ENCODE results near the gene KDM5C.

KDM5C gene

GRCh38 chrX:53249408-53250042 lies 24.5 kb upstream of the KDM5C start:
- DNase-seq, result no peak

- no peak for DNase-seq
Measured at GRCh38 chrX:53247928-53248327, 22.9 kb upstream of the KDM5C start.

GRCh38 chrX:53246231-53246630 lies 21.2 kb upstream of the KDM5C start:
- no peak for DNase-seq

- DNase-seq, result no peak
Measured at GRCh38 chrX:53244610-53245009, 19.6 kb upstream of the KDM5C start.

- no peak for DNase-seq
Measured at GRCh38 chrX:53242310-53242709, 17.3 kb upstream of the KDM5C start.

GRCh38 chrX:53241558-53241957 lies 16.6 kb upstream of the KDM5C start:
- no peak for DNase-seq

GRCh38 chrX:53239474-53239873 lies 14.5 kb upstream of the KDM5C start:
- DNase-seq, result peak; percentile 41

- DNase-seq, result no peak
Measured at GRCh38 chrX:53237056-53237455, 12.0 kb upstream of the KDM5C start.

- no peak for DNase-seq
Measured at GRCh38 chrX:53236025-53236679, 11.1 kb upstream of the KDM5C start.

- no peak for DNase-seq
Measured at GRCh38 chrX:53235566-53235965, 10.6 kb upstream of the KDM5C start.

- DNase-seq, result no peak
Measured at GRCh38 chrX:53234484-53234883, 9.5 kb upstream of the KDM5C start.

GRCh38 chrX:53233536-53233935 lies 8.5 kb upstream of the KDM5C start:
- no peak for DNase-seq

GRCh38 chrX:53230116-53230515 lies 5.1 kb upstream of the KDM5C start:
- DNase-seq, result no peak

- no peak for DNase-seq
Measured at GRCh38 chrX:53227224-53227765, 2.3 kb upstream of the KDM5C start.

GRCh38 chrX:53223955-53224859 lies 800 bp downstream of the KDM5C start:
- no peak for DNase-seq

GRCh38 chrX:53223068-53223693 lies 1.8 kb downstream of the KDM5C start:
- DNase-seq, result no peak

GRCh38 chrX:53211391-53211978 lies 13.5 kb downstream of the KDM5C start:
- DNase-seq, result no peak

- DNase-seq, result no peak
Measured at GRCh38 chrX:53196678-53197077, 28.3 kb downstream of the KDM5C start.

GRCh38 chrX:53195401-53195800 lies 29.6 kb downstream of the KDM5C start:
- DNase-seq, result no peak

GRCh38 chrX:53194308-53194707 lies 30.7 kb downstream of the KDM5C start:
- no peak for DNase-seq

- DNase-seq, result no peak
Measured at GRCh38 chrX:53193093-53193492, 31.9 kb downstream of the KDM5C start.

- DNase-seq, result peak; percentile 19
Measured at GRCh38 chrX:53190363-53190960, 34.5 kb downstream of the KDM5C start.

All from hematopoietic multipotent progenitor cell treated with erythropoietin and hydrocortisone succinate and interleukin-3 and kit ligand, for 6 days (in vitro differentiated cells).